GM15510 (cell line): ENCODE measurements around the gene CAV2.

Experiments used
- POLR2A ChIP-seq: IDR thresholded peaks from 3 replicates; pipeline ENCODE4 v1.6.1; 2011; ENCODE audit warnings: borderline replicate concordance; ENCODE audit not compliant: insufficient read length; ENCODE audit errors: extremely low read depth

Gene CAV2

DNA sequence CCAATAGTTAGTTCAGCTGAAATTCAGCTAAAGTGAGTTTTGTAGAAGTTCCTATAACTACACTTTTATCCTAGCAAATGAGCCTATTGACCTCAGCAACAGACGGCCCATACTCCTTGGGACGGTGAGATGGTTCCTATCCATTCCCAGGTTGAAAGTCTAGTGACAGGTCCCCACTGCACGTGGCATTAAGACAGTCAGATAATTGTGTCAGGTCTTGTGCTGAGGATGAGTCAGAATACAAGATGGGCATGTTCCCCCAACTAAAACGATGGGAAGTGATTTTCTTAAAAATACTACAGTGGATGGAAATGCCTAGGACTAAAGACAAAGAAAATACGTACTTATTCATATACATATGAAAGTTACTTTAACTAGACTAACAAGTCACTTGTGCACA is 27.4 kb downstream of the CAV2 start:
- no peak for TF ChIP-seq POLR2A

DNA sequence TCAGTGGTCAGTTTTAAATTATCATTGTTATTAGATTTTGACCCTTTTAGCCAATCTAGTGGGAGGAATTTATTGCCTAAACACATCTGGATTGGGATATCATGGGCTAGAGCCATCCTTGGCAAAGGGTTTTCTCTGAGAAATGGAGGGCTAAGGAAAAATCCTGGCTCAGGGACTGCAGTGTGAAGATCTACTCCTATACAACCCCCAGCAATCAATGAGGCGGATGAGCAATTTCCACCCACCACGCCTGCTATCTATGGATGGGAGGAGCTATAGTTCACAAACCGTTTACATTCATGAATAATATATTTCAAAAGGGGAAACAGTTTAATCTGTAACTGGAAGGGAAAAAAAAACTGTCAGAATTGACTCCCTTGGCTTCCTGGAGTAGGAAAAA is 28.0 kb downstream of the CAV2 start:
- TF ChIP-seq POLR2A: no peak

DNA sequence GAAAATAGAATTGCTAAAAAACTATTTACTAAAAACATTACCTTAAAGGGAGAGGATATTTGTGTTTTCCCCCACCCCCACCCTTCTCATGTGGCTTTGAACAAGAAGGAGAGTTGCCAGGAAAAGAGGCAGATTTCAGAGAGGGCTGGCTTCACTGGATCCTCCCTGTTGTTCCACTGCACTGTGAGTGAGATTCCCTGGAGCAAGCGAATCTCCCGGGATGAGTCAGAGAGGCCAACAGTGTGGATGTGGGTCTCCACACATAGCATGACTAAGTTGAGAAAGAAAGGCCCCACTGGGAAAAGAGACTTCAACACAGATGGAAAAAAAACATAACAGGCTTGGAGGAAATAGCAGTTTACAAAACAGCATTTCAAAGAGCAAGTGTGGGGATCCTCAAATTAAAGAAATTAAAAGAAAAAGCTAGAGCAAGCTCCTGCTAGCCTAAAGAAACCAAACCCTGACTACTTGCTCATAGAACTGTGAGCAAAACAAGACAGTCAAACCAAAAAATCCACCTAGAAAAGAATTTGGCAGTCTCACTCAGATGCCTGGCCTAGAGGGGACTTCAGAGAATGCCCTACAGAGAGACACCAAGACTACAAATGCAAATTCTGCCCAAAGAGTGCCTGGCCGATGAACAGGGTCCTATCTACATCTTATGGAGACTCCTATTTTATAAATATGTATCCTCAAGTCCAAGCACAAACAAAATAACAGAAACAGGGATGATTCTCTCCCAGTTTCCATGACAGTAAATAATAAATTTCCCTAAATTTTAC is 28.7 kb downstream of the CAV2 start:
- TF ChIP-seq POLR2A: no peak

DNA sequence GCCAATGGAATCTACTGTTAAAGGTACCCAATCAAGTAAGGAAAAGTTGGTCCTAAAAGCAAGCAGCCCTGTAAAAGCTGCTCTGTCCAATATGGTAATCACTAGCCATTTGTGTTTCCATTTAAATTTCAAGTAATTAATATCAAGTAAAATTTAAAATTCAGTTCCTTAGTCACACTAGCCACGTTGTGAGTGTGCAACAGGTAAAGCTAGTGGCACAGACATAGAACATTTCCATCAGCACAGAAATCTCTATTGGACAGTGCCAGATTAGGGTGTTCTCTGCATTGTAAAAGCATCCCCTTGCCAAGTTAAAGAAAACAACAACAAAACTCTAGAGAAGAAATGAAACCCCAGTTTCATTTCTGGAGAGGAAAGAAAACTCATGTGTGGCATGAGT is 29.7 kb downstream of the CAV2 start:
- no peak for TF ChIP-seq POLR2A

DNA sequence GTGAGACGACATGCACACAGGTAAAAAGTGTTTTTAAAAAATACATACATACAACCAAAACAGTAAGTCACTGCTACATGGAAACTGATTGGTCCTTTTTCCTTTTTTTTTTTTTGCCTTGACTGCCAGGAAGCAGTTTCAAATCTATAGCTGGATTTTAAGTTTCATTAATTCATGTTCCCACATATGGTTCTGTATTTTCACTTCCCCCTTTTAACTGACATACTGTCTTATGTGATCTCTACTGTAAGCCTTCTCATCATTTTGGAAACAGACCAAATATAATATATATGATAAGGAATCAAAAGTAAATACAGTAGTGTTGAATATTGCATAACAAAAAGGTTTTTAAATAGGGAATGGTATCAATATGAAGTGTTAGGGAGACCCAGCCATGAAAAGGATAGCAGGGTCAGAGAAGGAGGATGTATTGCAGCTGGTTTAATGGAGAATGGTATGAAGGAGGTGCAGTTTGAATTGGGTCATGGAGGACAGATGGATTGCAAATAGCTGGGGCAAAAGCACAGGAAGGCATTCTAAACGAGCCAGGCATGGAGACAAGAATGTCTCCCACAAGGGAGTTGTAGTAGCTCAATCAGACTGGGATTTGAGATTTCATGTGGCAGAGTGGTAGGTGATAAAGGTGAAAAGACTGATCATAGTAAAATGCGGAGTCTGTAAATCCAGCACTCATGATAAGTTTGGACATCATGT is 30.7 kb downstream of the CAV2 start:
- TF ChIP-seq POLR2A: no peak

DNA sequence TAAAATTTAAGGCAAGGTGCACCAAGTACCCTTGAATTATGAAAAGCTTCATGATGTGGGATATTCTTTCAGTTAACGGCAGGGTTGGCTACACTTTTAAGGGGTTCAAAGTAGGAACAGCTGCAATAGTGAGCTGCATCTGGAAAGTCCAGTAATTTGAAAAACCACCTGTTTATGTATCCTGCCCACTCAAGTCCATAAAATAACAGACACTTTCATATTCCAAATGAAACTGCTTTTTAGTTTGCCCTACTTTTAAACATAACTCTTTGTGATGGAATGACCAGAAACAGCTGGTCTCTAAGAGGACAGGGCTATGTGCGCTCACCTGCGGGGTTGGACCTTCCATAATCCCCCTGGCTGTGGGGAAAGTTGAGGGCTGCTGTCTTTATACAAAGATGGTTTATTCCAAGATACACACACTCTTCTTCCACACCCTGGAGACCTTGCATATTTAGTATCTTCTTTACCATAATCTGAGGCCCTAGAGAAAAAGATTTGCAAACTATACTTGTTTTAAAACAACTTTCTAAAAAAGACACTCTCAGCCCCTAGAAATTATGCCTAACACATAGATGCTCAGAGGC is 32.7 kb downstream of the CAV2 start:
- no peak for TF ChIP-seq POLR2A

DNA sequence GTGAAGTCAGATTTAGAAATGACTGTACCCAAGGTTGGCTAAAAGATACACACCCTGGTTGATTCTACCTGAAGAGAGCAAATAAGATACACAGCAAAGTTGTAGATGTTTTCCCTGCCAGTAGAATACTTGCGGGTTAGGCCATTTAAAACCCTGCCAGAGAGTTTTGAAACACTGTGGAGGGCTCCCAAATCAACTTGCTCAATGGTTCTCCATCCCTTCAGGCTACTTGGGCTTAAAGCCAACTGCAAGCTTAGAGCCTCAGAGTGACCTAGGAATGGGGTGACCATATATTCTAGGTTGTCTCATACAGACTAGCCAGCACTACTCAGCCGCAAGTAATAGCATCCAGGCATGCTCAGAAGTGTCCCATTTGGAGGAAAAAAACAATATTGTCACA is 35.3 kb downstream of the CAV2 start:
- no peak for TF ChIP-seq POLR2A

DNA sequence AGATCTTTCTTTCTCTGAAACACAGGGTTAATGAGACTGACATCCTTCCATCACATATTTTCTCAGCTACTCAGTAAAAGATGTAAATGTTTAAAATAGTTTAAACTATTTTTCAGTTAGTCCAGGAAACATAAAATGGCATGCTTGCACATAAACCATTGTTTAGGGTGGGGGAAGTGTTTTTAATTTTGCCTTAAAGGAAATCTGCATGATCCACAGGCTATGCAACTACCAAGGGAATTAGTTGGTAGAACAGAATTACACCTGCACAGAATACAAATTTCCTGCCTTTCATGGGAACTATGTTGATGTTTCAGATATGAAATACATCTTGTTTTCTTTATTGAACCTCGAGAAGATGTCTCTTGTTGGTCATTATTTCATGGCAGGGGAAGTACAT is 35.9 kb downstream of the CAV2 start:
- TF ChIP-seq POLR2A: no peak

DNA sequence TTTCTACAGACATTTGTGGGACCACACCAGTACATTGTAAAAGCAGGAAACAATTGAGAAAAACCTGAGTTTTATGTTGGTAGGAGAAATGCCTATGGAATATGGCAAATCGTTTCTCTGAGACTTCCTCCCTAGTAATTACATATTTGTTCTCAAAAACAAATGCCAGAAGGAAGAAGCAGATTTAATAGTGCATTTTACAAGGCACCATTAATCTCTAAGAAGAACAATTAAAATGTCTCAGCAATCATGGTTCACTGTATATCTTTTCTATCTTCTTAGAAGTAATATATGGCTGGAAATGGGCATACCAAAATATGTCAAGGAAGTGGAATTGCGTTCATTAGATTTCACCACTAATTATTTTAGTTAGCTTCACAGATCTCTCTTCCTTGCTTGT is 38.6 kb downstream of the CAV2 start:
- TF ChIP-seq POLR2A: no peak

DNA sequence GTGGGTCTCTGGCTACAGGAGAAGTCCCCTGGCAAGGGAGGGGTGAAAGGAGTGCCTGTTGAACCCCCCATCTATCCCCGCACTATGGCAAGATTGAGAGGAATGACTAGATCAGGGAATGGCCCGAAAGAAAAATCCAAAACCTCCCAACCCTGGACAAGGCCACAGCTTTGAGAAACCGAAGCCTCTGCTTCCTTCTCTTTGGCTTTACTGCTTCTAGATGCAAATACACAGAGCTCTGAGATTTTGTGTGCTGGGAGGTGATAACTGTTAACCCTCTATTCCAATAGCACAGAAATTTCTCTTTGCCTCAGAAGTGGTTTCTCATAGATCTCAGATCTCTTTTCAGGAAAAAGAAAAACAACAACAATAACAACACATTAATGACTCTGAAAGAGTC is 40.3 kb downstream of the CAV2 start:
- TF ChIP-seq POLR2A: no peak

DNA sequence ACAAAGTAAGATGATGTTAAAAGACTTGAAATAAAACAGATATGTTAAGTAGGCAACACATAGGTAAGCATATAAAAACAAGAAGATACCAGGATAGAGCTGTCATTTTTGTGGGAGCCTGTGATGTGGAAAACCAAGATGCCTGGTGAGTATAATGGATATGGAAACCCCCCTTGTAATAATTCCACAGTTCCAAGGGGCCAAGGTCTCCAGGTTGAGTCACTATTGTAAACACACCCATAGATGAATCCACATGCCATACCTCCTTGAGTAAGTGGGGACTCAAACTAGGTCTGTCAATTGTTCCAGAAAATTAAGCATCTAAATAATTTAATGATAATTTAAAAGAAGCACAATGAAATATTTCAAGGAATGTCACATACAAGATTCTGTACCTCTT is 41.2 kb downstream of the CAV2 start:
- TF ChIP-seq POLR2A: no peak

DNA sequence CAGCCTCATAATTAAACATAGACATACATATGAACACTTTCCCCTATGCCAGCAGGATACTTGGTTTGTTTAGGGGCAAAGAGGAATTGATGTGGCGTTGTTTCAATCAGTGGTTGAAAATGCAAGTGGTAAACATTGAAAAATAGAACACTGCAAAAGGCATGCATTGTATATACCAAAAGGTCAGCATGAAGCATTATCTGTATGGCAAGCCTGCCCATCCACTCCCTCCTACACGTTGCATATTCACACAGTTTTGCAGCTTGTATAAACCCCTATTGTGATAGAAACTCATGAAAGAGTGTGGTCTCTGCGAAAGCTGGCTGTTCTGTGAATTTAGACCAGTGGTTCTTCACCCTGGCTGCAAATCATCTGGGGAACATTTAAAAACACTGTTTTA is 42.4 kb downstream of the CAV2 start:
- TF ChIP-seq POLR2A: no peak

DNA sequence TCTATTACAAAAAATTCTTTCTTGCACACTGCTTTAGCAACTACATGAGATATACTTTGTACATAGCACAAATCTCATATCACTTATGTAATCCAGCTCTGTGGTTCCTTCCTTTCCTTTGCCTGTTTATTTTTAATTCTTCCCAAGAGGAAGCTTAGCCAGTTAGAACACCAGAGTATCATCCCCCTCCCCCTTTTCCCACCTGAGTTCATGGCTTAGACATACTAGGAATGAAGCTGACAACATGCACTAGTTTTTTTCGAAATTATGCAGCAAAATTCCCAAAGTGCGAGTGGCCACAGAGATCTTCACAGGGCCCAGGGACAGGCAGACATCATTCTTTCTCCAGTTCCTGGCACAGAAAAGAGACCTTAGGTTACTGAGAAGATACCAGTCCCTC is 43.1 kb downstream of the CAV2 start:
- TF ChIP-seq POLR2A: no peak

DNA sequence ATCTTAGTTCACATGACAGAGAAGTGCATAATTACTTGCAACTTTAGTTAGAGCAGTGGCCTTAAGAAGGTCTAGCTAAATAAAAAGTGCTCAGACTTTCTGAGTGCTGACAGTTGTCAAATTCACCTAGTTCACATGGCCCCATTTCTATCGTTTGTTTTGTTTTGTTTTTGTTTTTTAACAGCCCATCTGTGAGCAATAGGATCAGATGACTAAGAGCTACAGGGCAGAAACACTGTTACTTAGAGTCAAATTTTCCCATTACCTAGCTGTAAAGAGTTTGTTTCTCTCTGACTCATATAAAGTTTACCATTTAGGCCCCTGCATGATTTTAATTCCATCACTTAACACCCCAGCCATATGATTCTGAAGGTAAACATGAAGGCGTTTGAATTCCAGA is 44.1 kb downstream of the CAV2 start:
- no peak for TF ChIP-seq POLR2A

DNA sequence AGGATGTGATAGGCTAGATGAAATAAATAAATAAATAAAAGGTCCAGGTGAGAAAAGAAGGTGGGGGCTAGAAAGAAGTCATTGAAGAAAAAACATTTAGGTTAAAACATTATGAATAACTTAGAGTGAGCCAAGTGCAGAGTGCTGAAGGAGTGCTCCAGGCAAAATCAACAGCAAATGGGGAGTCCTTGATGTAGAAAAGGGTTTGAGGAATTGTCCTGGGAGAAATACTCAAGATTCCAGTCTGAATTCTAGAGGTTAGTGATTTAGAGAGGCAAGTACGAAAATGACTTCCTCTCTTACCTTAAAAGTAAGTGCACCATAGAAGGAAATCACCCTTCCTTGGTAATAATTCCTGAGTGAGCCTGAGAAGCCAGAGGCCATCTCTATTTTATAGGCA is 44.9 kb downstream of the CAV2 start:
- no peak for TF ChIP-seq POLR2A
